Jurkat, Clone E6-1 (cell line): ENCODE results near the gene BEST1.

Experiments
- DNase-seq: peaks from one replicate; pipeline ENCODE4 v3.0.0-alpha.2; 2011; ENCODE audit warnings: low read depth, low spot score
- H3K4me3 ChIP-seq: 2 replicates; pipeline ENCODE4 v1.5.1; 2011; ENCODE audit warnings: mild to moderate bottlenecking, low read length, control low read depth, moderate library complexity

BEST1 gene

GRCh38 chr11:61913699-61914395 is 36.3 kb upstream of the BEST1 start:
- DNase-seq, result no peak
- H3K4me3 ChIP-seq, result no peak overlapping the region

- no peak overlapping the region for H3K4me3 ChIP-seq
- DNase-seq, result no peak
Observed at GRCh38 chr11:61914471-61915171, 35.5 kb upstream of the BEST1 start.

- H3K4me3 ChIP-seq, result peak overlapping the region; percentile 45
- no peak for DNase-seq
Observed at GRCh38 chr11:61916737-61917333, 33.3 kb upstream of the BEST1 start.

DNA sequence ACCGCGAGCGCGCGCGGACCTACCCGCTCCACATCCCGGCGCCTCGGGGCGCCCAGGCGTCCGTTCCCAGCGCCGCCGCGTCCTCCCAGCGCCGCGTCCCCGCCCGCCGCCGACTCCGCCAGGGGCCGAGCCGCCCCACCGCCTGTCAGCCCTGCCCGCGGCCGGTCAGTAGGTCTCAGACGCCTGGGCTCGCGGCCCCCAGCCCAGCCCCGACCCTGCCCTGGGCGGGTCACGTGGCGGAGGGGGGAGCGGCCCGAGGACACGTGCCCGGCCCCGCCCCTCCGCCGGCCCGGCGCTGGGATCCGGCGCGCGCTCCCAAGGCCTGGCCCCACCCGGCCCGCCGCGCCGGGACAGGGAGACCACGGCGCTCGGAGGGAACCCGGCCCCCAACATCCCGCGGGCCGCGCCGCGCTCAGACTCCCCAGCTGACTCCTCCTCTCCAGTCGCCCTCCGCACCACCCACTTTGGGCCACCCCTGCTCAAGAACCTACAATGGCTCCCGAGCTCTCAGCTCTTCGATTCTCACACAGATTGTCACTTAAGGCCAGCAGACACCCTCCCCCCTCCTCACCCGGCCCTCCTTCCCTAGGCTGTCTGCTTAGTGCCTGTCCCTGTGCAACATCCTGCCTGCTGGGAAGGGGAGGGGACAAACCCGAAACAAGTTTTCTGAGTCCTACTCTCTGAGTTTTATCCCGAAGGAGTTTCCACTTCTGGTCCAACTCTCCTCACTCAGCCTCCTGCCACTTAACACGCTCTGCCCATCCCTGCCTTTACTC is 32.6 kb upstream of the BEST1 start, which contains the start of gene RAB3IL1:
TSS of gene RAB3IL1 (minus strand) at position 233 of the 776 bp plus-strand sequence. CDS start at position 34, 199 bp downstream.
- H3K4me3 ChIP-seq, result peak within 1 kb of the TSS; percentile 45
- no peak for DNase-seq

DNA sequence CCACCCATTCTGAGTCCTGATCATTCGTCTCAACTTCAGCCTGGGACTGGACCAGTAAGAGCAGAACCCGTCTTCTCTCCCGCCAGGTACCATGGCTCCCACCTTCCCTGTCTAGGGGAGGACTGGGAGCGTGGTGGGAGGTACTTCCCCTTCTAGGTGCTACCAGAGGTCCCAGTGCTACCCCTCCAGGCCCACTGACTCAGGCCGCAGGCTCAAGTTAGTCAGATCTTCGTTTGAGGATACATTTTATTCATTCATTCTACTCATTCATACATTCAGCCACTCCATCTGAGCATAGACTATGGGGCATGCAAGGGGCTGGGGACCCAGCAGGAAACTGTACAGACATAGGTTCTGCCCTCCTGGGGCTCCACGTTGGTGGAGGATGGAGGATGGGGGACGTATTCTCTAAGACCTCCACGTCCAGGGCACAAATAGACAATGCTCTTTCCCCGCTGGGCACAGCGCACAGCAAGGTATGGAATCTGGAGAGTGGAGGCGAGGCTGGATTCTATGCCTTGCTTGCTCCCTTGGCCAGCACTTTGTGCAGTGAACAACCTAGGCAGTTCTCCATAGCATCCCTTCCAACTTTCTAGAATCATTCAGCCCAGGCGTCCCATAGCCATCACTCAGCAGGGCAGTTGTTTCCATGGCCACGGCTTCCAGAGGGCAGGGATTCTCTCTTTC is 31.8 kb upstream of the BEST1 start:
- DNase-seq, result no peak
- H3K4me3 ChIP-seq, result no peak overlapping the region

DNA sequence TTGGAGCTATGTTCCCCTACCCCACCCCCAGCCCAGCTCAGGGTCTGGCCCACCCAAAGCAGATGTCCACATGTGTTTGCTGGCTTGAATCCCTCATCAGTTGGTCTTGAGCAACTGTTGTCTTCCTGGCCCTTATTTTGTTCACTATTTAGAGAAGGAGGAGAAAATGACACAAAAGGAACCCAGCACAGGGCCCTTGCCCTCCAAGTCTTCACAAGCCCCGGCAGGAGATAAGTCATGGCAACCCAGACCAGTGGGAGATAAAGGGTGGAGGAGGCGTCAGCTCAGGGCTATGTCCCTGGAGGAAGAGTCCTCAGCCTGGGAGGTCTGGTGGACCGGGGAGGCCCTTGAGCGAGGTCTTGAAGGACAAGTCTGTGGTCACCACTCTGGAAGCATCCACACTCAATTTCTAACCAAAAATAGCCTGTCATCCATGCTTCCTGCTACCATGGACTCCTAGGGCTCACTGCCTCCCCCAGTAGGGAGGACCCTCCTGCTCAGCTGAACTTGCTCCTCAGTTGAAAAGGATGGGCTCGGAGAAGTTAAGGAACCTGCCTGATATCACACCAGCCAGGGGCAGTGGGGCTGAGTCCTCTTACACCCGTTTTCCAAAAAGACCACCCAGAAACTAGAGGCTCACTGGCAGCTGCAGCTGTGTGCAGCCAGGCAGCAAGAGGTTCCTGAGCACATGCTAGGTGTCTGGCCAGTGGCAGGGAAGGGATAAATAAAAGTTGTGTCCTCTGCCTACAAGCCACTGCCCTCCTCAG is 31.0 kb upstream of the BEST1 start:
- no peak for DNase-seq
- no peak overlapping the region for H3K4me3 ChIP-seq

- H3K4me3 ChIP-seq, result no peak overlapping the region
- no peak for DNase-seq
Observed at GRCh38 chr11:61919705-61920631, 30.2 kb upstream of the BEST1 start.

DNA sequence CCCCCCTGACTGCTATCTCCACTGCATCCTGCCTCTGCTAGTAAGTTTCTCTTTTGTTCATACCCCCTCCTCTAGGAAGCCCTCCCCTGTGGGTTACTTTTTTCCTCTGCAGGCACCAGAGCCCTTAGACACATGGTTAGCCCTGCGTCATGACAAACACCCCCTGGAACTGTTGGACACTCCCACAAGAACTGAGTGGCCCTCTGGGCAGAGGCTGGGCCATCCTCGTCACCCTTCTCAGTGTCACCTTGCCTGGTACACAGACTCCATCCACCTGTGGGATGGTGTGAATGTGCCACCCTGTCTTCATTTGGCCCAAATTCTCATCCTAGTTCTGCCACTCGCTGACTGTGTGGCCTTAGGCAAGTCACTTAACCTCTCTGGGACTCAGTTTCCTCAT is 28.7 kb upstream of the BEST1 start:
- no peak overlapping the region for H3K4me3 ChIP-seq

DNA sequence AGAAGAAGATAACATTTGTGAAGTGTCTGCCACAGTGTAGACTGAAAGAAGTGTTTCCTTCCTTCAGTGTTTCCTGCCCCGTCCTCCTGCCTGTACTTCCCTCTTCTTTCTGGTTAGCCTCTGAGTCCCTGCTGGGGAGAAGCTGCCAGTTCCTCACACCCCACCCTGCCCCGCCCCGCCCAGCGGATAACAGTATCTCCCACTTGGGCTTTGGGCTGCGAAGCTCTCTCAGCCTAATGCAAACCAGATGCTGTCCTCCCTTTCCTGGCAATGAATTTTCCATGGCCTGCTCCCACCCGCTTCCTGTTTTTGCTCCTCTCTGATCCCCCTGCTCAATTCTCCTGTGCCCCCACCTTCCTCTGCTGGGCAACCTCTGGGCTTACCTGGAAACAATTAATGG is 27.6 kb upstream of the BEST1 start:
- no peak for DNase-seq
- H3K4me3 ChIP-seq, result no peak overlapping the region

More for the DNA sequence above, 28.7 kb upstream of the BEST1 start:
- no peak for DNase-seq

DNA sequence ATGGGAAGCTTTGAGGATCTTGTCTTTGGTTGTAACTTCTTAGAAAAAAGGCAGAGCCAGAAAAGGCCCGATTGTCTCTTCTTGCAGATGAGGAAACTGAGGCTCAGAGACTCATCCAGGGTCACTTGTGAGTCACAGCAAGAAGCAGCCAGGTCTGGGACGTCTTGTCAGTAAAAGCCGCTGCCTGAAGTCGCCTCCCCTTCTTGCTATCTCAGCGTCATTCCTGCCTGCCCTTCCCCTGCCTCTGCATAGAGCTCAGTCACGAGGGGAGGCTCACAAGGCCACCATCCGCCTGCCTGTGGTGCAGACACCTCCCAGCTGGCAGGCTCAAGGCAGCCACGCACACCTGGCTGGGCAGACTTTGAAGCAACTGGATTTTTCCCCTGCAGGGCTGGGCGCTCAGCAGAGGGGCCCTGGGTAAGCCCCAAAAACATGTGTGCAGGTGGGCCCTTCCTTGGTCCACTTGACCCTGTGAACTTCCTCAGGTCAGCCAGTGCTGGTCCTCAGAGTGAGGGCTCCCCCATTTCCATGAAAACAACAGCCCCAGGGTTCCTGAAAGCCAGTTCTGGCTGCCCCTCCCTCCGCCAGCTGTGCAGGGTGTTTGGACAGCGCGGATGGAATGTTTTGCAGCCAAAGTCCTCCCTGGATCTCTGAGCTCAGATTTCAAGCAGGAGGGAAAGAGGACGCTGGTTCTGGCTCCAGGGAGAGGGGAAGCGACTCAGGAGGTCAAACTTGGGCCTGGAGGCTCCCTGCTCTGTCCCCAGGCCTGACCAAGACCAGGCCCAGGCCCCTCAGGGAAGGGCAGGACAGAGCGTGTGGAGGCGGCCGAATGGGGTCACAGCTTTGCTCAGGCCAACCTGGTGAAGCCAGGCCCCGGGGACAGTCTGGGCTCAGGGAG is 26.7 kb upstream of the BEST1 start:
- DNase-seq, result no peak
- H3K4me3 ChIP-seq, result no peak overlapping the region

GRCh38 chr11:61924064-61924455 is 26.1 kb upstream of the BEST1 start:
- no peak overlapping the region for H3K4me3 ChIP-seq
- no peak for DNase-seq

GRCh38 chr11:61925736-61926135 is 24.4 kb upstream of the BEST1 start:
- no peak overlapping the region for H3K4me3 ChIP-seq
- DNase-seq, result no peak

DNA sequence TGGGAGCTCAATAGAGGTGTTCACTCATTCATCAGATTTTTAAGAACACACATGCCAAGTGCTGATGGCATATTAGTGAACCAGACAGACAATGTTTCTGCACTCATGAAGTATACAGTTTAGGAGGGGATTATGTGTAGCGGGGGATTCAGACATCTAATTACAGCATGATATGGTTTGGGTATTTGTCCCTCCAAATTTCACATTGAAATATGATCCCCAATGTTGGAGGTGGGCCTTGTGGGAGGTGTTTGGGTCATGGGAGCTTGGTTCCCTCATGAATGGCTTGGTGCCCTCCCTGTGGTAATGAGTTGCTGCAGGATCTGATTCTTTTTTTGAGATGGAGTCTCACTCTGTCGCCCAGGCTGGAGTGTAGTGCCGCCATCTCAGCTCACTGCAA is 23.9 kb upstream of the BEST1 start:
- no peak overlapping the region for H3K4me3 ChIP-seq
- DNase-seq, result no peak

GRCh38 chr11:61927501-61927900 is 22.6 kb upstream of the BEST1 start:
- no peak for DNase-seq
- H3K4me3 ChIP-seq, result no peak overlapping the region

- no peak overlapping the region for H3K4me3 ChIP-seq
- no peak for DNase-seq
Observed at GRCh38 chr11:61928606-61929005, 21.5 kb upstream of the BEST1 start.

GRCh38 chr11:61930933-61931332 is 19.2 kb upstream of the BEST1 start:
- no peak for DNase-seq
- H3K4me3 ChIP-seq, result no peak overlapping the region
